Activated CD4-positive, alpha-beta T cell treated with anti-CD3 and anti-CD28 coated beads, Interleukin-2, amount 10 ng/mL, durations not matched to agents 7 days and 5 days (primary cell): Measurements from ENCODE around the gene PSMD14. TPM values are rescaled to one million over a fixed set of nuclear protein-coding genes. Genes with fewer than 3 reads are reported as not detected.

Experiments
- CTCF ChIA-PET: fragments of 350-600 bp; sonication (Branson Sonifier 250); formaldehyde crosslinking; loops from one replicate; lab custom pipeline; 2021; ENCODE audit warnings: antibody characterized with exemption; lab: Charles Lee
- POLR2A ChIA-PET: fragments of 350-600 bp; sonication (Branson Sonifier 250); formaldehyde crosslinking; loops from one replicate; lab custom pipeline; 2021; ENCODE audit warnings: antibody characterized with exemption; lab: Charles Lee
- DNase-seq: peaks from one replicate; pipeline ENCODE4 v3.0.0-alpha.2; 2020
- H3K27ac Mint-ChIP-seq: one replicate; pipeline ENCODE4 v1.8.0; 2021; ENCODE audit warnings: mild to moderate bottlenecking, moderate library complexity, mixed read lengths
- H3K27me3 Mint-ChIP-seq: one replicate; pipeline ENCODE4 v1.8.0; 2021; ENCODE audit warnings: mixed read lengths
- H3K36me3 Mint-ChIP-seq: one replicate; pipeline ENCODE4 v1.8.0; 2021; ENCODE audit warnings: low read depth, mixed read lengths
- H3K4me1 Mint-ChIP-seq: one replicate; pipeline ENCODE4 v1.8.0; 2021; ENCODE audit warnings: mixed read lengths
- H3K4me3 Mint-ChIP-seq: one replicate; pipeline ENCODE4 v1.8.0; 2021; ENCODE audit warnings: mild to moderate bottlenecking, moderate library complexity, mixed read lengths
- H3K9me3 Mint-ChIP-seq: one replicate; pipeline ENCODE4 v1.8.0; 2021; ENCODE audit warnings: mixed read lengths
- total RNA-seq, 2 experiments: library from RNA; stranded (reverse); gene quantifications; one replicate each; pipeline ENCODE4 v1.2.3, GENCODE V29; 2021

The PSMD14 gene
- total RNA-seq, 2 experiments from 2014 or later, result 56.1 to 56.2 TPM

DNA sequence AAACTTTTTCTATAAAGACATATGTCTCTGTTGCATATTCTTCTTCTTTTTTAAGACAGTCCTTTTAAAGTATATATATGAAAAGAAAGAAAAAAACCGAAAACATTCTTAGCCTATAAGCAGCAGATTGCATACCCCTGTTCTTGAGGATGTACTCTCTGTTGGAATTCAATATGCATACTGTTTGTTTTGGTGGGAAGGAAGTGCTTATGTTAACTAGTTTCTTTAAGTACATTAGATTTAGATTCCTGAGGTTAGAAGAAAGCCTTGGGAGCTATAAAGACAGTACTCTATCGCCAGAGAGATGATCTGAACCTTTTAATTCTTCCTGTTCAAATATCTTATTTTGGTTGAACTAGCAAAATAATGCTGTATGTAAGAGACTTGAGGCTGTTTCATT, 61.1 kb downstream of the PSMD14 start:
- ChIA-PET CTCF (no interaction called here), POLR2A (no interaction called here)
- H3K36me3 Mint-ChIP-seq, result peaks cover 30% of the 10 kb centered on the region
- no peak for DNase-seq
- H3K4me3 Mint-ChIP-seq, result no peak overlapping the region
- no peaks in the 10 kb centered on the region for H3K9me3 Mint-ChIP-seq
- no peaks in the 10 kb centered on the region for H3K27me3 Mint-ChIP-seq
- H3K4me1 Mint-ChIP-seq, result no peaks in the 10 kb centered on the region
- no peak overlapping the region for H3K27ac Mint-ChIP-seq

DNA sequence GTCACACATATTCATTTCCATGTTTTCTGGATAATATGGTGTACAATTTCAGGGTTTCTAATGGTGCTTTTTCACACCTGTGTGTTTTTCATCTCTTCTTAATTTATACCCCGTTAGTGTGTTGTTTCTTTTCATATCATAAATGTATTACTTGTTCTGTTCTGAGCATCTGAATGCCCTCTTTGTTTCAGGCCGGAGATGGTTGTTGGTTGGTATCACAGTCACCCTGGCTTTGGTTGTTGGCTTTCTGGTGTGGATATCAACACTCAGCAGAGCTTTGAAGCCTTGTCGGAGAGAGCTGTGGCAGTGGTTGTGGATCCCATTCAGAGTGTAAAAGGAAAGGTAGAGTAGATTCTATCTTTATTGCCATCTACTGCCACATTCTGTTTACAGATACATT, 62.8 kb downstream of the PSMD14 start:
- H3K36me3 Mint-ChIP-seq, result peaks cover 31% of the 10 kb centered on the region

DNA sequence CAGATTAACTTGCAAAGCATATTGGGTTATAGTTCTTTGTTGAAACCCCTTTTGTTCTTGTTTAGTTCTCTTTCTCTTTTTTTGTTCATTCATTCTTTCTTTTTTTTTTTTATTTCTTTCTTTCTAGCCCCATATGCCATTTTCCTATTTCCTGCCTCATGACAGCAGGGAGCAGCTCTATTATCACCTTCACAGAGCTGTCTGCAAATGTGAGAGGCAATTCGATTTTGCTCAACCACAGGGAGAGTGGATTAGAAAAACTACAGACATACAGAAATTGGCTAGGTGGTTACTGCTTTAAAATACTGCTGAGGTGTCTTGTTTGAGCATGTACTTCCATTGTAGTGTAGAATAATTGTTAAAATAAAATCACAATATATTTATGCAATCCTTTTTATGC, 63.6 kb downstream of the PSMD14 start:
- Mint-ChIP-seq H3K27ac (no peak overlapping the region), H3K36me3 (peaks cover 31% of the 10 kb centered on the region), H3K9me3 (no peaks in the 10 kb centered on the region), H3K4me3 (no peak overlapping the region), H3K4me1 (no peaks in the 10 kb centered on the region), H3K27me3 (no peaks in the 10 kb centered on the region)
- POLR2A ChIA-PET, result no interaction called here
- no peak for DNase-seq
- CTCF ChIA-PET, result no interaction called here

More for the DNA sequence above, 62.8 kb downstream of the PSMD14 start:
- ChIA-PET POLR2A (no interaction called here), CTCF (interaction anchor here (1.0 kb wide), 1 partner anchor 12 kb away, joined by 3 read pairs; no protein-coding TSS in a partner anchor)
- H3K4me1 Mint-ChIP-seq, result no peaks in the 10 kb centered on the region
- no peak for DNase-seq
- no peaks in the 10 kb centered on the region for H3K9me3 Mint-ChIP-seq
- no peak overlapping the region for H3K27ac Mint-ChIP-seq
- no peaks in the 10 kb centered on the region for H3K27me3 Mint-ChIP-seq
- H3K4me3 Mint-ChIP-seq, result no peak overlapping the region

DNA sequence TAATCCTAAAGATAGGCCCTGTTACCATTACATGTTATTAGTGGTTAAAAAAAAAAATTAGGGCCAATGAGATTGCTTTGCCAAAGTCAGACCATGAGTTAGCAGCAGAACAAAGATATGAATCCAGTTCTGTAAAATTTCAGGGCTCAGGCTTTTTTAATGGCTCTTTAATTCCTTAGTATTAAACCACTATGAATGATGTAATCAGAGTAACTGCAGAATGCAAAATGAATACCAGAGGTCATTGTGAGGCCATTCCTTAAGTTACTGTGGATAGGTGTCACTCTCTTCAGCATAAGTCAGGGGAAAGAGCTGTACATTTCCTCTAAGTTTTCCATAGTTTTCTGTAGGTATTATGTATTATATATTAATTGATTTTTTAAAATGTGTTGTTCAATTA, 65.7 kb downstream of the PSMD14 start:
- Mint-ChIP-seq H3K36me3 (peaks cover 24% of the 10 kb centered on the region), H3K4me1 (no peaks in the 10 kb centered on the region), H3K27ac (no peak overlapping the region), H3K27me3 (no peaks in the 10 kb centered on the region), H3K4me3 (no peak overlapping the region), H3K9me3 (no peaks in the 10 kb centered on the region)
- CTCF ChIA-PET, result no interaction called here
- DNase-seq, result no peak
- POLR2A ChIA-PET, result no interaction called here

DNA sequence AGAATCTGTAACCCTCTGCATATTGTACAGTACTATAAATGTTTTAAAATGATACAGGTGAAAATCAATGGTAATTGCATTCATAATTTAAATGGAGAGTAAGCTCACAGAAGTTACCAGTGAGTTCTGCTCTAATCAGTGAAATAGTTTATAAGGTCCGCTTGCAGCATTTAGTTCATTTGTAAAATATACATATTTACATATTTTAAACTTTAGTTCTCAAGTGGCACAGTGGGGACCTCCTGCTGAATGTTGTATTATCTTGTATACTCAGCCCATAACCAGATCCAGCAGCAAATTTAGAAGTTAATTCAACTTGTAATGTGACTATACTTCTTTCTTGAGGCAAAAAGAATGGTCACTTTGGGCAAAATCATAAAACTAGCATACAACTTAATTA, 66.2 kb downstream of the PSMD14 start:
- no peaks in the 10 kb centered on the region for H3K4me1 Mint-ChIP-seq
- no peak overlapping the region for H3K27ac Mint-ChIP-seq
- ChIA-PET POLR2A (no interaction called here), CTCF (interaction anchor here (1.1 kb wide), 1 partner anchor 10 kb away, joined by 4 read pairs; no protein-coding TSS in a partner anchor)
- DNase-seq, result no peak
- H3K36me3 Mint-ChIP-seq, result peaks cover 22% of the 10 kb centered on the region
- H3K27me3 Mint-ChIP-seq, result no peaks in the 10 kb centered on the region
- H3K9me3 Mint-ChIP-seq, result no peaks in the 10 kb centered on the region
- no peak overlapping the region for H3K4me3 Mint-ChIP-seq

DNA sequence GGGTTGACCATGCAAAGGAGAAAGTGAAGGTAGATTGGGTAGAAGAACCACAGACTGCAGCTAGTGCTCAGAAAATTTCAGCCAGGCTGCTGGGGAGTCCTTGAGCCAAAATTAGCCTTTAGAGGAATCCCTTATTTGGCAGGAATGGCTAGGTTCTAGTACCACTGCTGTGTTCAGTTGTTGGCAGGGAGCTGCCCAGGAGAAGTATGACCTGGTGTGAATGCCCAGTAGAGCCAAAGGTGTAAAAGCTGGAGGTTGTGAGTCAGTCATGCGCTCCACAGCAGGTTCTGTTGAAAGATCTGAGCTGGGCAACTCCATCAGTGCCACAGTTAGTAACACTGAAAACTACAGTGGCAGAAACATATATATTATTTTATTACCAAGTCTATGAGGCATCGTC, 71.5 kb downstream of the PSMD14 start:
- Mint-ChIP-seq H3K4me3 (no peak overlapping the region), H3K27me3 (no peaks in the 10 kb centered on the region), H3K9me3 (no peaks in the 10 kb centered on the region), H3K36me3 (peaks cover 10% of the 10 kb centered on the region), H3K4me1 (peaks cover 8% of the 10 kb centered on the region), H3K27ac (no peak overlapping the region)
- ChIA-PET POLR2A (no interaction called here), CTCF (interaction anchor here (0.6 kb wide), 1 partner anchor 746 kb away, joined by 7 read pairs; no protein-coding TSS in a partner anchor)
- no peak for DNase-seq

DNA sequence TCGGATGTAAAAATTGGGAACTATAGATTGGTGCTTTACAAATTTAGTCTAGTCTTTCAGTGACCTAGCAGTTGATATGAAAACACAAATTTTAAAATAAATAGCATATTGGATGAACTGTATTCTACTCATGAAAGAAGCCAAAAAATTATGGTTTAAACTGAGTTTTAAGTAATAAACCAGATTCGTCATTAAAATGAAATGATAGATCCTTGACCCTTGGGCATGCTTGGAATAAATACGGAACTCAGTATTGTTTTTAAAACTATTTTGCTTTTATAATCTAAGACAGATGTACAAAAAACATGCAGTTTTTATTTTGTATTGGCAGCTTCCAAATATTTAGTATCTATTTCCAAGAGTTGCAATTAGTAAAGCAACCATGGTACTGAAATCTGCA, 73.3 kb downstream of the PSMD14 start:
- CTCF ChIA-PET, result interaction anchor here (0.6 to 1.0 kb wide), 2 partner anchors 22 to 38 kb away, joined by 3 read pairs; no protein-coding TSS in a partner anchor
- peaks cover 9% of the 10 kb centered on the region for H3K36me3 Mint-ChIP-seq
- H3K27ac Mint-ChIP-seq, result no peak overlapping the region
- H3K9me3 Mint-ChIP-seq, result no peaks in the 10 kb centered on the region
- peaks cover 24% of the 10 kb centered on the region for H3K4me1 Mint-ChIP-seq
- no peak for DNase-seq
- H3K27me3 Mint-ChIP-seq, result no peaks in the 10 kb centered on the region
- POLR2A ChIA-PET, result no interaction called here
- H3K4me3 Mint-ChIP-seq, result no peak overlapping the region

DNA sequence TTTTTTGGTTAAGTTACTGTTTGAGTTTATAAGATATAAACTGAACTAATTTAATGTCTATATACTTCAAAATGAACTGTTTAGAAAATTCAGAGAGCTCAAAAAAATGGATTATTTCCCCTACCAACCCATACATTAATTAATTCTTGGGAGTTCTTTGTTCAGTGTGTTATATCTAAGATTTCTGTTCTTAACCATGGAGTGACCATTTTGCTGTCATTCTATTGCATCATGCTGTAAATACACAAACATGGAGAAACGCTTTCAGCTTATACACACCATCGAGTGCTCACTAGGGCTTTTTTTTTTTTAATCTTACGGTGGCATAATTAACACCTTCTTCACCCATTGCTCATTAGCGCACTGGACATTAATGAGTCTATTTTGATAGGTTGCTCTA, 74.5 kb downstream of the PSMD14 start:
- Mint-ChIP-seq H3K4me1 (peaks cover 31% of the 10 kb centered on the region), H3K27me3 (no peaks in the 10 kb centered on the region), H3K9me3 (no peaks in the 10 kb centered on the region), H3K27ac (no peak overlapping the region), H3K4me3 (no peak overlapping the region), H3K36me3 (peaks cover 15% of the 10 kb centered on the region)
- ChIA-PET POLR2A (interaction anchor here (0.8 kb wide), 1 partner anchor 75 kb away, joined by 4 read pairs; the partner anchor contains the start of gene PSMD14), CTCF (interaction anchor here (0.6 to 1.4 kb wide), 2 partner anchors 11 to 12 kb away, joined by 3 read pairs; no protein-coding TSS in a partner anchor)
- no peak for DNase-seq

DNA sequence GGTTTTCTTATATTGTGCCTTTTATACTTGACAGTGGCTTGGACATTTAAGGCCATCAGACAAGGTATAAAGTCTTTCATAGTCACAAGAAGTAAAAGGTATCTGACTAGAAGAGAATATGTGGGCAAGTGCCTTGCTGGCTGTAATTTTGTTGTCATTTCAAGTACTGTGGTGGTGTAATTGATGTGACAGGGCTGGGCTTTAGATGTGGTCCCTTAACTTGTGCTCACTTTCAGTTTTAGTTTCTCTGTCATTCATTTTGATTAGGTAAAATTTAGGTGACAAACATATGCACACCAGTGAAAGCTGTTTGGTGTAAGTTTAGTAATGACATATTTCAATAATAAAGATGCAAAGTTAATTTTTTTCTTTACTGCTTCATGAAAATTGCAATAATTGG, 76.6 kb downstream of the PSMD14 start:
- Mint-ChIP-seq H3K4me1 (peaks cover 31% of the 10 kb centered on the region), H3K27me3 (no peaks in the 10 kb centered on the region), H3K4me3 (peak overlapping the region; percentile 15), H3K36me3 (peaks cover 15% of the 10 kb centered on the region), H3K27ac (peak overlapping the region; percentile 78), H3K9me3 (no peaks in the 10 kb centered on the region)
- ChIA-PET CTCF (no interaction called here), POLR2A (interaction anchor here (0.6 kb wide), 1 partner anchor 141 kb away, joined by 3 read pairs; no protein-coding TSS in a partner anchor)
- peak; percentile 72 for DNase-seq

DNA sequence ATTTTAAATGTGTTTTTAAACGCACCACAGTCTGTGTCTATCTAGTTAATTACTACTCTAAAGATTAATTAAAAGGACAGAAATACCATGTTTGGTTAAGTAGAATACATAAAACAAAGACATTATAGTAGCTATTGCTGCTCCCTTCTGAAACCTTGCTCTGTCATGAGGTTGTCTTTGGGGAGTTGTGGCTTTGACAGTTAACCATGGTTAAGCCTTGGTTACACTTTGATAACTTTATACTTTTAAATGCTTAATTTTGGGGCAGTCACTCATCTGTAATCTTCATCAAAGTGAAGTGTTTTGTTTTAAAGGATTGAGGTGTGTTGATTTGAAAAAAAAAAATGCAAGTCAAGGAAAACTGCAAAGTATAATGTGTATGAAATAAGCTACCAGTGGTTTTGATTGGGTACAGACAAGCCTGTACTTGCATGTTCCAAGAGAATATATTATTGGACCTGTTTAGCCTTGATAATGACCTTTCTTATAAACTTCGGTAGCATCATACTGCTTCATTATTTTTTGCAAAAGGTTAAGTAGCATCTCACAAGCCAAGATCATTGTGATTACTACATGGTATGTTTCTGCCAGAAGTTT, 78.1 kb downstream of the PSMD14 start:
- Mint-ChIP-seq H3K4me3 (no peak overlapping the region), H3K27me3 (no peaks in the 10 kb centered on the region), H3K9me3 (no peaks in the 10 kb centered on the region), H3K36me3 (peaks cover 23% of the 10 kb centered on the region), H3K27ac (peak overlapping the region; percentile 28), H3K4me1 (peaks cover 36% of the 10 kb centered on the region)
- POLR2A ChIA-PET, result no interaction called here
- DNase-seq, result peak; percentile 8
- CTCF ChIA-PET, result no interaction called here

DNA sequence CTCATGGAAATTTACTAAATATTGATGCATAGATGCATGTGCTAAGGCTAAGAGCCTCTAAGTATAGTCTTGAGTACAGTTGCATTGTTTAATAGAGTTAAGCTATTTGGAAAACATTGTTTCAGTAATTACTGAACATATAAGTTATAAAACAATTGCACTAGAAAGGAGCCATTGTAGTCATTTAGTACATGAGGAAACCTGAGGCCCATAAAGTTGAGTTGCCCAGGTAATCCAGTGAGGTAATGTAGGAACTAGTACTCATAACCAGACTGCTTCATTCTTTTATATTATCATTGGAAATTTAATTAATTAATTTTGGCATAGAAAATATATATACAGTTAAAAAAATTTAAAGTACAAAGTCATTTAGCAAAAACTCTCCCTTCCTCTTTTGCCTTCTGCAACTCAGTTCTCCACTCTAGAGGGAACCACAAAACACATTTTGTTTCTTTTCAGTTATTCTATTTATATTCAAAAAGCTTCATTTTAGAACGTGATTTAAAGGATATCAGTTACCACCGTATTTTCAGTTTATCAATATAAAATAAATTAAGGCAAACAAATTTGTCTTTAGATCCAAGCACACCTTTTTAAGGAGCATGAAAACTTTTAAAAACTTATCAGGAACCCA, 80.0 kb downstream of the PSMD14 start:
- DNase-seq, result no peak
- ChIA-PET POLR2A (no interaction called here), CTCF (no interaction called here)
- H3K9me3 Mint-ChIP-seq, result no peaks in the 10 kb centered on the region
- H3K36me3 Mint-ChIP-seq, result peaks cover 33% of the 10 kb centered on the region
- H3K4me1 Mint-ChIP-seq, result peaks cover 36% of the 10 kb centered on the region
- H3K27ac Mint-ChIP-seq, result no peak overlapping the region
- no peak overlapping the region for H3K4me3 Mint-ChIP-seq
- H3K27me3 Mint-ChIP-seq, result no peaks in the 10 kb centered on the region

DNA sequence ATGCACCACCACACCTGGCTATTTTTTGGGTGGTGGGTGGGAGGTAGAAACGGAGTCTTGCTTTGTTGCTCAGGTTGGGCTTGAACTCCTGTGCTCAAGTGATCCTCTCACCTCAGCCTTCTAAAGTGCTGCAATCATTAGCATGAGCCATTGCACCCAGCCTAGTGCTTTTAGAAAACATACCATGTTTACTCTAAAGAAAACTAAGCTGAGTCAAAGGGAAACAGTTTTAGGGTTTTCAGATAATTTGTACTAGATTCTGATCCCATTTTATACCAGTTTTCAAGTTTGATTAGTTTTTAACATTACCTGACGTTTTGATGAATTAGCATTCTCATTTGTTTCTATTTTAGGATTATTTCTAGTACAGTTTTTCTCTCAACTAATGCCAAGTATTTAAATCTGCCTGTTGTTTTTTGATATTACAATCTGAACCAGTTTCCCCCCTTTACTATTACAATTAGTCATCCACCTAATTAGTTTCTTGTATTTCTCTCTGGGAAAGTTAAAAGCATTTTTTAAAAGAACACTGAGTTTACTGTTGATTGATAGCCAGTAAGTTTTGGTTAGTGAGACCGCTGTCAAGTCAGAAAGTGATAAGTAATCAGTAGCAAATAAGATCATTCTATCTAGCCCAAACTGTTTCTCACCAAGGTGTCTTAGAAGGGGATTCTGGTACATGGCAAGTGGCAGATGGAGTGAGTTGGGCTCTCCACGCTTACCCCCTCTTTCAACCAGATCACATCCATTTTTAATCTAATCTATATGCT, 83.7 kb downstream of the PSMD14 start:
- Mint-ChIP-seq H3K4me1 (peaks cover 8% of the 10 kb centered on the region), H3K36me3 (peaks cover 43% of the 10 kb centered on the region)
- CTCF ChIA-PET, result no interaction called here

DNA sequence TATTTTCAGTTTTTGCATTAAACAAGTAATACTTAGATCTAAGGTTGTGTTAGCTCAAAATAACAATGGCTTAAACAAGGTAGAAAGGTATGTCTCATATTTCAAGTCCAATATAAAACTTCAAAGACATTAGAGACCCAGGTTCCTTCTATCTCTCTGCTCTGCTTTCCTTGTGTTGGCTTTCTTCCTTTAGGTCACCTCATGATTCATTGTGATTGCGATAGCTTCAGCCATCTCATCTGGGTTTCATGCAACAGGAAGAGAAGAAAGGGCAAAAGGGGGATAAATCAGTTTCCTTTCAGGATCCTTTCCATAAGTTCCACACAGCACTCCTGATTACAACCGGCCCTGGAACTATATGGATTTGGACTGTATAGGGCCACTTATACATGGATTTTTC, 91.9 kb downstream of the PSMD14 start:
- no peak for DNase-seq
- Mint-ChIP-seq H3K27me3 (no peaks in the 10 kb centered on the region), H3K27ac (no peak overlapping the region), H3K4me1 (peaks cover 2% of the 10 kb centered on the region), H3K9me3 (no peaks in the 10 kb centered on the region), H3K4me3 (no peak overlapping the region), H3K36me3 (peaks cover 44% of the 10 kb centered on the region)
- POLR2A ChIA-PET, result no interaction called here
- CTCF ChIA-PET, result interaction anchor here (1.3 kb wide), 1 partner anchor 14 kb away, joined by 3 read pairs; no protein-coding TSS in a partner anchor

More for the DNA sequence above, 83.7 kb downstream of the PSMD14 start:
- no peak for DNase-seq
- Mint-ChIP-seq H3K9me3 (no peaks in the 10 kb centered on the region), H3K27me3 (no peaks in the 10 kb centered on the region), H3K4me3 (no peak overlapping the region), H3K27ac (no peak overlapping the region)
- POLR2A ChIA-PET, result no interaction called here
